WTC11 (cell line): Measurements from ENCODE around the gene PITPNC1. TPM values are rescaled to one million over a fixed set of nuclear protein-coding genes. Genes with fewer than 3 reads are reported as not detected.

Experiments used
- ATAC-seq: fragments of 200-7000 bp; cut with Tn5 transposase; 2 replicates; pipeline ENCODE4 v1.10.0; 2021; ENCODE audit warnings: mild to moderate bottlenecking, moderate library complexity
- CTCF ChIA-PET: fragments of 300-600 bp; sonication (Branson Sonifier 250); formaldehyde crosslinking; loops from one replicate; lab custom pipeline; 2021; ENCODE audit warnings: antibody characterized with exemption; lab: Charles Lee
- POLR2A ChIA-PET: fragments of 350-600 bp; sonication (Branson Sonifier 250); formaldehyde crosslinking; loops from one replicate; lab custom pipeline; 2021; ENCODE audit warnings: antibody characterized with exemption; lab: Charles Lee
- DNase-seq: peaks from one replicate; pipeline ENCODE4 v3.0.0; 2021; ENCODE audit warnings: low spot score
- H3K27ac Mint-ChIP-seq: 2 replicates; pipeline ENCODE4 v1.8.0; 2021; ENCODE audit warnings: mixed read lengths
- H3K27me3 Mint-ChIP-seq: 2 replicates; pipeline ENCODE4 v1.8.0; 2021; ENCODE audit warnings: low read depth, mild to moderate bottlenecking, moderate library complexity, mixed read lengths
- H3K36me3 Mint-ChIP-seq: 2 replicates; pipeline ENCODE4 v1.8.0; 2021; ENCODE audit warnings: mixed read lengths
- H3K4me1 Mint-ChIP-seq: 2 replicates; pipeline ENCODE4 v1.8.0; 2022; ENCODE audit warnings: mixed read lengths
- H3K4me3 Mint-ChIP-seq: 2 replicates; pipeline ENCODE4 v1.8.0; 2021; ENCODE audit warnings: mild to moderate bottlenecking, moderate library complexity, mixed read lengths
- H3K9me3 Mint-ChIP-seq: 2 replicates; pipeline ENCODE4 v1.8.0; 2021; ENCODE audit warnings: mixed read lengths
- AR ChIP-seq: fragments of 250-450 bp; sonication (Bioruptor Pico); IDR thresholded peaks from 2 replicates; pipeline ENCODE4 v1.9.0; 2021; ENCODE audit warnings: mild to moderate bottlenecking
- CBFB ChIP-seq: sonication (generic); formaldehyde crosslinking; IDR thresholded peaks from 2 replicates; pipeline ENCODE4 v1.8.1; 2022; ENCODE audit warnings: mild to moderate bottlenecking, low read depth, missing genetic modification reagents
- CREM ChIP-seq: sonication (generic); formaldehyde crosslinking; IDR thresholded peaks from 2 replicates; pipeline ENCODE4 v1.8.1; 2022; ENCODE audit warnings: mild to moderate bottlenecking, missing genetic modification reagents, moderate library complexity
- CTCF ChIP-seq: fragments of 200-600 bp; IDR thresholded peaks from 2 replicates; pipeline ENCODE4 v1.8.0; 2022; ENCODE audit warnings: antibody characterized with exemption
- FOXJ3 ChIP-seq: sonication (generic); formaldehyde crosslinking; IDR thresholded peaks from 2 replicates; pipeline ENCODE4 v1.9.0; 2021; ENCODE audit warnings: missing genetic modification reagents, mild to moderate bottlenecking, borderline replicate concordance
- FOXK1 ChIP-seq: sonication (generic); formaldehyde crosslinking; IDR thresholded peaks from 2 replicates; pipeline ENCODE4 v1.8.0; 2022; ENCODE audit warnings: mild to moderate bottlenecking, moderate library complexity, missing genetic modification reagents
- GRHL2 ChIP-seq: fragments of 250-450 bp; sonication (Bioruptor Pico); IDR thresholded peaks from 2 replicates; pipeline ENCODE4 v1.8.0; 2022; ENCODE audit warnings: mild to moderate bottlenecking, moderate library complexity; ENCODE audit not compliant: insufficient replicate concordance, severe bottlenecking
- GTF2I ChIP-seq: fragments of 250-450 bp; sonication (Bioruptor Pico); conservative IDR thresholded peaks from 2 replicates; pipeline ENCODE4 v1.4.0; 2021; ENCODE audit warnings: mild to moderate bottlenecking
- KAT7 ChIP-seq: sonication (generic); formaldehyde crosslinking; IDR thresholded peaks from 2 replicates; pipeline ENCODE4 v1.8.1; 2023; ENCODE audit warnings: missing genetic modification reagents, mild to moderate bottlenecking, borderline replicate concordance
- MLX ChIP-seq: sonication (generic); formaldehyde crosslinking; IDR thresholded peaks from 2 replicates; pipeline ENCODE4 v1.8.1; 2023; ENCODE audit warnings: mild to moderate bottlenecking, missing genetic modification reagents, moderate library complexity
- NFATC4 ChIP-seq: fragments of 250-450 bp; sonication (Bioruptor Pico); IDR thresholded peaks from 2 replicates; pipeline ENCODE4 v1.9.0; 2021; ENCODE audit warnings: mild to moderate bottlenecking
- NFE2L1 ChIP-seq: sonication (generic); formaldehyde crosslinking; IDR thresholded peaks from 2 replicates; pipeline ENCODE4 v1.8.1; 2023; ENCODE audit warnings: missing genetic modification reagents
- NR3C1 ChIP-seq: sonication (generic); formaldehyde crosslinking; conservative IDR thresholded peaks from 2 replicates; pipeline ENCODE4 v1.8.1; 2023; ENCODE audit warnings: low read depth, mild to moderate bottlenecking, missing genetic modification reagents
- RORB ChIP-seq: fragments of 250-450 bp; sonication (Bioruptor Pico); IDR thresholded peaks from 2 replicates; pipeline ENCODE4 v1.9.0; 2021; ENCODE audit warnings: mild to moderate bottlenecking
- SOX15 ChIP-seq: fragments of 250-450 bp; sonication (Bioruptor Pico); IDR thresholded peaks from 2 replicates; pipeline ENCODE4 v1.9.0; 2021; ENCODE audit warnings: mild to moderate bottlenecking
- TP53 ChIP-seq: sonication (generic); formaldehyde crosslinking; IDR thresholded peaks from 2 replicates; pipeline ENCODE4 v1.8.1; 2023; ENCODE audit warnings: mild to moderate bottlenecking, missing genetic modification reagents
- ZBTB21 ChIP-seq: sonication (generic); formaldehyde crosslinking; IDR thresholded peaks from 2 replicates; pipeline ENCODE4 v1.8.1; 2023; ENCODE audit warnings: mild to moderate bottlenecking, missing genetic modification reagents, borderline replicate concordance
- ZBTB43 ChIP-seq: sonication (generic); formaldehyde crosslinking; IDR thresholded peaks from 2 replicates; pipeline ENCODE4 v1.8.1; 2023; ENCODE audit warnings: mild to moderate bottlenecking, missing genetic modification reagents
- ZNF232 ChIP-seq: sonication (generic); formaldehyde crosslinking; IDR thresholded peaks from 2 replicates; pipeline ENCODE4 v1.8.0; 2022; ENCODE audit warnings: mild to moderate bottlenecking, missing genetic modification reagents
- ZNF263 ChIP-seq: sonication (generic); formaldehyde crosslinking; IDR thresholded peaks from 2 replicates; pipeline ENCODE4 v1.8.1; 2022; ENCODE audit warnings: low read depth, mild to moderate bottlenecking, moderate library complexity, missing genetic modification reagents
- total RNA-seq: library from RNA; stranded (reverse); gene quantifications from 3 replicates; pipeline ENCODE4 v1.2.3, GENCODE V29; 2021
- TF ChIP-seq, protein P1 (sequence below): sonication (generic); formaldehyde crosslinking; IDR thresholded peaks from 2 replicates; pipeline ENCODE4 v1.8.1; 2022; ENCODE audit warnings: low read depth, missing genetic modification reagents, borderline replicate concordance
- TF ChIP-seq, protein P2 (sequence below): sonication (generic); formaldehyde crosslinking; IDR thresholded peaks from 2 replicates; pipeline ENCODE4 v1.8.0; 2022; ENCODE audit warnings: mild to moderate bottlenecking, missing genetic modification reagents
- TF ChIP-seq, protein P3 (sequence below): fragments of 250-450 bp; sonication (Bioruptor Pico); IDR thresholded peaks from 2 replicates; pipeline ENCODE4 v1.9.0; 2021; ENCODE audit warnings: mild to moderate bottlenecking
- TF ChIP-seq, protein P4 (sequence below): sonication (generic); formaldehyde crosslinking; IDR thresholded peaks from 2 replicates; pipeline ENCODE4 v1.8.0; 2023; ENCODE audit warnings: missing genetic modification reagents

PITPNC1 gene
- total RNA-seq, 1 experiment from 2014 or later = 39.8 TPM

- H3K36me3 Mint-ChIP-seq = peaks cover 40% of the 10 kb centered on the region
- CTCF ChIA-PET = interaction anchor here (0.6 to 1.7 kb wide), 8 partner anchors 9 to 441 kb away, joined by 3 to 6 read pairs (median 3); no protein-coding TSS in a partner anchor
- no peaks in the 10 kb centered on the region for H3K27me3 Mint-ChIP-seq
- H3K27ac Mint-ChIP-seq = peak overlapping the region; percentile 9; the same call in 1 of the 2 replicates
- POLR2A ChIA-PET = interaction anchor here (0.6 kb wide), 1 partner anchor 82 kb away, joined by 4 read pairs; no protein-coding TSS in a partner anchor
- ATAC-seq (peak; percentile 78), DNase-seq (no peak)
- H3K4me3 Mint-ChIP-seq = no peak overlapping the region
- TF ChIP-seq FOXK1 = no peak
- no peak for TF ChIP-seq ZNF263 (CRISPR knock-in tag)
- TF ChIP-seq, protein P1, sequence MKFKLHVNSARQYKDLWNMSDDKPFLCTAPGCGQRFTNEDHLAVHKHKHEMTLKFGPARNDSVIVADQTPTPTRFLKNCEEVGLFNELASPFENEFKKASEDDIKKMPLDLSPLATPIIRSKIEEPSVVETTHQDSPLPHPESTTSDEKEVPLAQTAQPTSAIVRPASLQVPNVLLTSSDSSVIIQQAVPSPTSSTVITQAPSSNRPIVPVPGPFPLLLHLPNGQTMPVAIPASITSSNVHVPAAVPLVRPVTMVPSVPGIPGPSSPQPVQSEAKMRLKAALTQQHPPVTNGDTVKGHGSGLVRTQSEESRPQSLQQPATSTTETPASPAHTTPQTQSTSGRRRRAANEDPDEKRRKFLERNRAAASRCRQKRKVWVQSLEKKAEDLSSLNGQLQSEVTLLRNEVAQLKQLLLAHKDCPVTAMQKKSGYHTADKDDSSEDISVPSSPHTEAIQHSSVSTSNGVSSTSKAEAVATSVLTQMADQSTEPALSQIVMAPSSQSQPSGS (CRISPR knock-in tag) = no peak
- TF ChIP-seq GRHL2 (CRISPR knock-in tag) = no peak
- no peak for TF ChIP-seq TP53 (CRISPR knock-in tag)
- TF ChIP-seq RORB (CRISPR knock-in tag) = no peak
- H3K9me3 Mint-ChIP-seq = no peaks in the 10 kb centered on the region
- peaks cover 22% of the 10 kb centered on the region for H3K4me1 Mint-ChIP-seq
These were observed 16.9 kb upstream of the PITPNC1 start for GRCh38 chr17:67359960-67360791.

GRCh38 chr17:67360880-67361279 lies 16.2 kb upstream of the PITPNC1 start:
- H3K9me3 Mint-ChIP-seq = no peaks in the 10 kb centered on the region
- TF ChIP-seq GRHL2 (CRISPR knock-in tag) (no peak), CBFB (CRISPR knock-in tag) (no peak), NR3C1 (CRISPR knock-in tag) (no peak), FOXJ3 (no peak), RORB (CRISPR knock-in tag) (no peak), NFE2L1 (CRISPR knock-in tag) (no peak), ZBTB43 (CRISPR knock-in tag) (no peak), ZBTB21 (no peak), CTCF (no peak), NFATC4 (CRISPR knock-in tag) (no peak), MLX (CRISPR knock-in tag) (no peak), GTF2I (no peak), SOX15 (CRISPR knock-in tag) (no peak), CREM (CRISPR knock-in tag) (no peak), AR (CRISPR knock-in tag) (no peak), KAT7 (CRISPR knock-in tag) (no peak), ZNF232 (CRISPR knock-in tag) (no peak)
- TF ChIP-seq, protein P2, sequence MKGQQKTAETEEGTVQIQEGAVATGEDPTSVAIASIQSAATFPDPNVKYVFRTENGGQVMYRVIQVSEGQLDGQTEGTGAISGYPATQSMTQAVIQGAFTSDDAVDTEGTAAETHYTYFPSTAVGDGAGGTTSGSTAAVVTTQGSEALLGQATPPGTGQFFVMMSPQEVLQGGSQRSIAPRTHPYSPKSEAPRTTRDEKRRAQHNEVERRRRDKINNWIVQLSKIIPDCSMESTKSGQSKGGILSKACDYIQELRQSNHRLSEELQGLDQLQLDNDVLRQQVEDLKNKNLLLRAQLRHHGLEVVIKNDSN (CRISPR knock-in tag) = no peak
- TF ChIP-seq, protein P3, sequence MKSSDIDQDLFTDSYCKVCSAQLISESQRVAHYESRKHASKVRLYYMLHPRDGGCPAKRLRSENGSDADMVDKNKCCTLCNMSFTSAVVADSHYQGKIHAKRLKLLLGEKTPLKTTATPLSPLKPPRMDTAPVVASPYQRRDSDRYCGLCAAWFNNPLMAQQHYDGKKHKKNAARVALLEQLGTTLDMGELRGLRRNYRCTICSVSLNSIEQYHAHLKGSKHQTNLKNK (CRISPR knock-in tag) = no peak
- TF ChIP-seq, protein P4, sequence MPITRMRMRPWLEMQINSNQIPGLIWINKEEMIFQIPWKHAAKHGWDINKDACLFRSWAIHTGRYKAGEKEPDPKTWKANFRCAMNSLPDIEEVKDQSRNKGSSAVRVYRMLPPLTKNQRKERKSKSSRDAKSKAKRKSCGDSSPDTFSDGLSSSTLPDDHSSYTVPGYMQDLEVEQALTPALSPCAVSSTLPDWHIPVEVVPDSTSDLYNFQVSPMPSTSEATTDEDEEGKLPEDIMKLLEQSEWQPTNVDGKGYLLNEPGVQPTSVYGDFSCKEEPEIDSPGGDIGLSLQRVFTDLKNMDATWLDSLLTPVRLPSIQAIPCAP (CRISPR knock-in tag) = no peak
- peak overlapping the region; percentile 85; the same call in 1 of the 2 replicates for H3K27ac Mint-ChIP-seq
- ATAC-seq = no peak
- H3K36me3 Mint-ChIP-seq = peaks cover 37% of the 10 kb centered on the region
- no peaks in the 10 kb centered on the region for H3K27me3 Mint-ChIP-seq
- H3K4me1 Mint-ChIP-seq = peaks cover 23% of the 10 kb centered on the region
- DNase-seq = no peak
- POLR2A ChIA-PET = interaction anchor here (0.6 kb wide), 1 partner anchor 82 kb away, joined by 4 read pairs; no protein-coding TSS in a partner anchor
- CTCF ChIA-PET = interaction anchor here (0.6 to 1.7 kb wide), 2 partner anchors 14 to 441 kb away, joined by 3 to 6 read pairs; no protein-coding TSS in a partner anchor
- no peak overlapping the region for H3K4me3 Mint-ChIP-seq
